ENCODE results near the gene PRPF31. TPM values are rescaled to one million over a fixed set of nuclear protein-coding genes. Genes with fewer than 3 reads are reported as not detected.

Gene PRPF31
- total and polyA plus RNA-seq, 11 donors: 30.0 to 58.4 (median 41.4) TPM

GRCh38 chr19:54106716-54107115 lies 8.8 kb upstream of the PRPF31 start:
- WGBS, 4 donors: 72 to 78% (median 76%) methylated on average over 15 of the region's 15 CpGs
- intact Hi-C loops (cut with DNase I): loop anchor here in 1 of 10 donors (10.0 kb wide), 1 partner anchor 232 kb away; no protein-coding TSS in a partner anchor

GRCh38 chr19:54107876-54108490 lies 7.6 kb upstream of the PRPF31 start:
- Histone ChIP-seq H3K27ac (no peak overlapping the region), H3K27me3 (no peaks in the 10 kb centered on the region), H3K4me1 (peaks cover 3 to 14% (median 7%) of the 10 kb centered on the region in 12 donors), H3K4me3 (no peak overlapping the region), H3K9me3 (no peaks in the 10 kb centered on the region), H3K36me3 (peaks cover 0 to 76% (median 62%) of the 10 kb centered on the region in 9 donors)
- TF ChIP-seq CTCF (IDR thresholded peaks at IDR 0.05) (no peak), POLR2A (IDR thresholded peaks at IDR 0.05) (no peak)
- intact Hi-C loops (cut with DNase I): loop anchor here in 1 of 10 donors (10.0 kb wide), 1 partner anchor 233 kb away; no protein-coding TSS in a partner anchor
- WGBS, 4 donors: 78 to 82% (median 79%) methylated on average over 17 to 21 of the region's 21 CpGs
- DNase-seq (peak in 1 of 5 donors; percentile 20), ATAC-seq (no peak)

More at GRCh38 chr19:54106716-54107115, 8.8 kb upstream of the PRPF31 start:
- Histone ChIP-seq H3K4me3 (no peak overlapping the region), H3K4me1 (peaks cover 3 to 18% (median 11%) of the 10 kb centered on the region in 12 donors), H3K27ac (no peak overlapping the region), H3K27me3 (no peaks in the 10 kb centered on the region), H3K9me3 (no peaks in the 10 kb centered on the region), H3K36me3 (peaks cover 0 to 68% (median 61%) of the 10 kb centered on the region in 9 donors)
- ATAC-seq: no peak
- no peak for DNase-seq
- TF ChIP-seq POLR2A (IDR thresholded peaks at IDR 0.05): no peak
- TF ChIP-seq CTCF (IDR thresholded peaks at IDR 0.05): no peak

- no peak for ATAC-seq
- intact Hi-C loops (cut with DNase I): loop anchor here in 1 of 10 donors (10.0 kb wide), 1 partner anchor 234 kb away; no protein-coding TSS in a partner anchor
- DNase-seq: no peak
- Histone ChIP-seq H3K36me3 (peaks cover 0 to 76% (median 62%) of the 10 kb centered on the region in 9 donors), H3K4me3 (no peak overlapping the region), H3K9me3 (no peaks in the 10 kb centered on the region), H3K27me3 (no peaks in the 10 kb centered on the region), H3K4me1 (peaks cover 2 to 11% (median 4%) of the 10 kb centered on the region in 12 donors), H3K27ac (no peak overlapping the region)
- TF ChIP-seq CTCF (IDR thresholded peaks at IDR 0.05) (no peak), POLR2A (IDR thresholded peaks at IDR 0.05) (no peak)
- WGBS, 4 donors: 67 to 73% (median 68%) methylated on average over 6 to 7 of the region's 7 CpGs
Measured at GRCh38 chr19:54108496-54108895, 7.1 kb upstream of the PRPF31 start.

GRCh38 chr19:54109651-54110050 lies 5.9 kb upstream of the PRPF31 start:
- Histone ChIP-seq H3K36me3 (peaks cover 0 to 76% (median 62%) of the 10 kb centered on the region in 9 donors), H3K4me3 (no peak overlapping the region), H3K4me1 (peaks cover 0 to 11% (median 9%) of the 10 kb centered on the region in 12 donors), H3K27me3 (no peaks in the 10 kb centered on the region), H3K27ac (no peak overlapping the region), H3K9me3 (no peaks in the 10 kb centered on the region)
- TF ChIP-seq CTCF (IDR thresholded peaks at IDR 0.05) (no peak), POLR2A (IDR thresholded peaks at IDR 0.05) (no peak)
- WGBS, 4 donors: 70 to 80% (median 73%) methylated on average over 6 of the region's 6 CpGs
- DNase-seq: peak in 1 of 5 donors; percentile 13
- peak in 1 of 4 donors; percentile 32 for ATAC-seq
- intact Hi-C loops (cut with DNase I): loop anchor here in 1 of 10 donors (10.0 kb wide), 1 partner anchor 235 kb away; no protein-coding TSS in a partner anchor
